A673 (cell line): ENCODE data around the gene HMGB4. TPM values are rescaled to one million over a fixed set of nuclear protein-coding genes. Genes with fewer than 3 reads are reported as not detected.

Experiments used
- BruUV-seq: library from RNA; stranded (reverse); fragments of 400-500 nt; replicated peaks from 2 replicates; lab custom pipeline; 2021; lab: Mats Ljungman, UMichigan
- CTCF ChIA-PET: fragments of 300-600 bp; sonication (Branson Sonifier 250); formaldehyde crosslinking; loops from one replicate; lab custom pipeline; 2022; ENCODE audit warnings: antibody characterized with exemption; lab: Charles Lee
- POLR2A ChIA-PET: fragments of 300-600 bp; sonication (Branson Sonifier 250); formaldehyde crosslinking; loops from one replicate; lab custom pipeline; 2022; ENCODE audit warnings: antibody characterized with exemption; ENCODE audit not compliant: low non-redundant PET; lab: Charles Lee
- DNase-seq: peaks from one replicate; pipeline ENCODE4 v3.0.0-alpha.2; 2015; ENCODE audit warnings: low spot score
- H3K27ac ChIP-seq: fragments of 200-600 bp; sonication (generic); 2 replicates; pipeline ENCODE4 v1.5.1; 2016; ENCODE audit warnings: mixed run types, low read depth, mild to moderate bottlenecking, mixed read lengths, antibody characterized with exemption, low read length; ENCODE audit not compliant: poor library complexity, severe bottlenecking
- H3K27me3 ChIP-seq: fragments of 200-600 bp; sonication (generic); replicated peaks from 2 replicates; pipeline ENCODE4 v1.6.1; 2017; ENCODE audit warnings: mixed run types, low read depth, mild to moderate bottlenecking, mixed read lengths, antibody characterized with exemption, low read length; ENCODE audit not compliant: insufficient read depth, poor library complexity
- H3K36me3 ChIP-seq: fragments of 200-600 bp; sonication (generic); 2 replicates; pipeline ENCODE4 v1.6.1; 2016; ENCODE audit warnings: mixed run types, mild to moderate bottlenecking, mixed read lengths, antibody characterized with exemption, low read length; ENCODE audit not compliant: insufficient read depth, poor library complexity, severe bottlenecking
- H3K4me1 ChIP-seq: fragments of 200-600 bp; sonication (generic); 2 replicates; pipeline ENCODE4 v1.6.1; 2017; ENCODE audit warnings: mixed run types, mild to moderate bottlenecking, mixed read lengths, antibody characterized with exemption, low read length; ENCODE audit not compliant: insufficient read depth, poor library complexity, severe bottlenecking
- H3K4me3 ChIP-seq: fragments of 200-600 bp; sonication (generic); 2 replicates; pipeline ENCODE4 v1.5.1; 2016; ENCODE audit warnings: low read depth, mixed run types, mild to moderate bottlenecking, mixed read lengths, low read length; ENCODE audit not compliant: poor library complexity, severe bottlenecking
- H3K9me3 ChIP-seq: fragments of 200-600 bp; sonication (generic); 2 replicates; pipeline ENCODE4 v1.6.1; 2016; ENCODE audit warnings: mixed run types, low read depth, mild to moderate bottlenecking, mixed read lengths, antibody characterized with exemption, low read length; ENCODE audit not compliant: poor library complexity, severe bottlenecking
- EZH2 ChIP-seq: fragments of 200-600 bp; sonication (generic); IDR thresholded peaks from 2 replicates; pipeline ENCODE4 v1.6.1; 2017; ENCODE audit warnings: borderline replicate concordance, low read depth, mild to moderate bottlenecking, mixed read lengths, antibody characterized with exemption, low read length; ENCODE audit not compliant: poor library complexity, severe bottlenecking
- intact Hi-C: fragments of 100-400 bp; cut with micrococcal nuclease; formaldehyde crosslinking; loops from one replicate; pipeline ENCODE4 v1.10.0; 2022; ENCODE audit not compliant: unreplicated experiment
- total RNA-seq: library from RNA; stranded (reverse); gene quantifications from 2 replicates; pipeline ENCODE4 v1.2.3, GENCODE V29; 2021
- TF ChIP-seq, protein P1 (sequence below): fragments of 300-800, 200-600 bp; sonication (generic); conservative IDR thresholded peaks from 2 replicates; pipeline ENCODE4 v1.5.1; 2017; ENCODE audit warnings: low read depth, mild to moderate bottlenecking, antibody characterized with exemption, low read length, moderate library complexity, mixed read lengths

Gene HMGB4
- total RNA-seq, 1 experiment from 2014 or later = not detected

DNA sequence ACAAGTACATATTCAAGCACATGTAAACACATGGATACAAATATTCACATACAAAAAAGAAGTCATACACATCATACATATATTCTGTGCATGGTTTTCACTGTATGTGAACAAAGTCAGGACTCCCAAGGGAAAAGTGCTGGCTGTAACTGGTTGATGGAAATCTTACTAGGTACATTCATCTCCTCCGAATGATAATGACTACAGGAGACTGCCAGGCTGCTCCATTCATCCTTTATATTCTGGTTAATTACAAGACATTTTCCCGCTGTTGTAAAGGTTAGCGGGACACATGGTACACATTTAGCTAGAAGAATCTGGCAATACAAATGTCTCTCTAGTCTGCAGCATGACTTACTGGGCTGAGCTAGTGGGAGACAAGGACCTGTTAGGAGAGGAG lies 26.2 kb upstream of the HMGB4 start:
- H3K4me3 ChIP-seq = no peak overlapping the region
- intact Hi-C loops = no loop called here
- ChIA-PET POLR2A (no interaction called here), CTCF (no interaction called here)
- H3K9me3 ChIP-seq = no peaks in the 10 kb centered on the region
- H3K27ac ChIP-seq = no peak overlapping the region
- TF ChIP-seq, protein P1, sequence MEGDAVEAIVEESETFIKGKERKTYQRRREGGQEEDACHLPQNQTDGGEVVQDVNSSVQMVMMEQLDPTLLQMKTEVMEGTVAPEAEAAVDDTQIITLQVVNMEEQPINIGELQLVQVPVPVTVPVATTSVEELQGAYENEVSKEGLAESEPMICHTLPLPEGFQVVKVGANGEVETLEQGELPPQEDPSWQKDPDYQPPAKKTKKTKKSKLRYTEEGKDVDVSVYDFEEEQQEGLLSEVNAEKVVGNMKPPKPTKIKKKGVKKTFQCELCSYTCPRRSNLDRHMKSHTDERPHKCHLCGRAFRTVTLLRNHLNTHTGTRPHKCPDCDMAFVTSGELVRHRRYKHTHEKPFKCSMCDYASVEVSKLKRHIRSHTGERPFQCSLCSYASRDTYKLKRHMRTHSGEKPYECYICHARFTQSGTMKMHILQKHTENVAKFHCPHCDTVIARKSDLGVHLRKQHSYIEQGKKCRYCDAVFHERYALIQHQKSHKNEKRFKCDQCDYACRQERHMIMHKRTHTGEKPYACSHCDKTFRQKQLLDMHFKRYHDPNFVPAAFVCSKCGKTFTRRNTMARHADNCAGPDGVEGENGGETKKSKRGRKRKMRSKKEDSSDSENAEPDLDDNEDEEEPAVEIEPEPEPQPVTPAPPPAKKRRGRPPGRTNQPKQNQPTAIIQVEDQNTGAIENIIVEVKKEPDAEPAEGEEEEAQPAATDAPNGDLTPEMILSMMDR = no peak
- TF ChIP-seq EZH2 = no peak
- H3K27me3 ChIP-seq = no peaks in the 10 kb centered on the region
- H3K36me3 ChIP-seq = no peaks in the 10 kb centered on the region
- BruUV-seq = no TSS peak
- no peaks in the 10 kb centered on the region for H3K4me1 ChIP-seq
- no peak for DNase-seq

DNA sequence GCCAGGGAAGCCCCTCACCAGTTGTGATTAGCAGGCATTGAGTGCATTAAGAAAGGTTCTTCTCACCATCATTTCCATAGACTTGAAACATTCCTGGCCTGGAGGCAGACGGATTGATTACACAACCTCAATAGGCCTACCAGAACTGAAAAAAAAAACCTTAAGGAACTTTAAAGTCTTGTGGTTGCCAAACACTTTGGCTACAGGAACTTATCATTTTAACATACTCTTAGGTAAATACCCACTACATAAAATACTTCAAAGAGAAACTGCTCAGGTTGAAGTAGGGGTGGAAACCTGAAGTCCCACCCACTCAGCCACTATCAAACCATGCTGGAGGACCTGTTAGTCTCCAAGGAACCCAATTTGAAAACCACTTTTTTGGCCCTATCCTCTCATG lies 22.4 kb upstream of the HMGB4 start:
- ChIA-PET CTCF (no interaction called here), POLR2A (no interaction called here)
- no peak overlapping the region for H3K27ac ChIP-seq
- no peaks in the 10 kb centered on the region for H3K9me3 ChIP-seq
- no peak for DNase-seq
- intact Hi-C loops = no loop called here
- no peak overlapping the region for H3K4me3 ChIP-seq
- BruUV-seq = no TSS peak
- TF ChIP-seq EZH2 = no peak
- TF ChIP-seq, protein P1 = no peak
- H3K36me3 ChIP-seq = no peaks in the 10 kb centered on the region
- H3K27me3 ChIP-seq = no peaks in the 10 kb centered on the region
- H3K4me1 ChIP-seq = no peaks in the 10 kb centered on the region

DNA sequence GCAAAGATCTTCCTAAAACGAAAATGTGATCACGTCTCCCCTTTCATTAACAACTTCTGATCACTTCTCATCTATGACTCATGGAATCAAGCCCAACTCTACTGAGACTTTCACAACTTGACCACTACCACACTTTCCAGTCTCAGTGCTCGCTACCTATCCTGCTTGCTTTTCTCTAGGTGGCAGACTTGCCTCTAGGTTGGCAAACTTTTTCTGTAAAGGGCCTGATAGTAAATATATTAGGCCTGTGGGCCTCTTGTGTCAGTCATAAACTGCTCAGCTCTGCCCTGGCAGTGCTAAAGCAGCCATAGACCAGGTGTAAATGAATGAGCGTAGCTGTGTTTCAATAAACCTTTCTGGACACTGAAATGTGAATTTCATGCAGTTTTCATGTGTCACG lies 21.5 kb upstream of the HMGB4 start:
- Histone ChIP-seq H3K4me3 (no peak overlapping the region), H3K36me3 (no peaks in the 10 kb centered on the region), H3K9me3 (no peaks in the 10 kb centered on the region), H3K27ac (no peak overlapping the region), H3K27me3 (no peaks in the 10 kb centered on the region), H3K4me1 (no peaks in the 10 kb centered on the region)
- BruUV-seq = no TSS peak
- DNase-seq = no peak
- POLR2A ChIA-PET = no interaction called here
- no peak for TF ChIP-seq EZH2
- TF ChIP-seq, protein P1 = no peak
- intact Hi-C loops = no loop called here
- CTCF ChIA-PET = no interaction called here
